Activated CD8-positive, alpha-beta T cell treated with anti-CD3 and anti-CD28 coated beads for 36 hours (primary cell): ENCODE measurements around the gene SPG11. TPM values are rescaled to one million over a fixed set of nuclear protein-coding genes. Genes with fewer than 3 reads are reported as not detected.

ENCODE experiments used
- ATAC-seq: fragments of 200-7000 bp; cut with Tn5 transposase; one replicate; pipeline ENCODE4 v1.10.0; 2021; ENCODE audit warnings: mild to moderate bottlenecking, moderate library complexity
- CTCF ChIA-PET: fragments of 350-600 bp; sonication (Branson Sonifier 250); formaldehyde crosslinking; loops from one replicate; lab custom pipeline; 2021; ENCODE audit warnings: antibody characterized with exemption; lab: Charles Lee
- POLR2A ChIA-PET: fragments of 350-600 bp; sonication (Branson Sonifier 250); formaldehyde crosslinking; loops from one replicate; lab custom pipeline; 2021; ENCODE audit warnings: antibody characterized with exemption; lab: Charles Lee
- DNase-seq: peaks from one replicate; pipeline ENCODE4 v3.0.0-alpha.2; 2020
- H3K27ac Mint-ChIP-seq: one replicate; pipeline ENCODE4 v1.8.0; 2021; ENCODE audit warnings: mild to moderate bottlenecking, mixed read lengths
- H3K27me3 Mint-ChIP-seq: one replicate; pipeline ENCODE4 v1.8.0; 2021; ENCODE audit warnings: mixed read lengths
- H3K36me3 Mint-ChIP-seq: one replicate; pipeline ENCODE4 v1.8.0; 2021; ENCODE audit warnings: low read depth, mixed read lengths
- H3K4me1 Mint-ChIP-seq: one replicate; pipeline ENCODE4 v1.8.0; 2021; ENCODE audit warnings: low read depth, mixed read lengths
- H3K4me3 Mint-ChIP-seq: one replicate; pipeline ENCODE4 v1.8.0; 2021; ENCODE audit warnings: mild to moderate bottlenecking, moderate library complexity, mixed read lengths
- H3K9me3 Mint-ChIP-seq: one replicate; pipeline ENCODE4 v1.8.0; 2021; ENCODE audit warnings: mixed read lengths
- CTCF ChIP-seq: fragments of 200-600 bp; IDR thresholded peaks from one replicate; pipeline ENCODE4 v1.8.0; 2022; ENCODE audit warnings: antibody characterized with exemption, mild to moderate bottlenecking
- intact Hi-C: fragments of 100-400 bp; cut with micrococcal nuclease; formaldehyde crosslinking; loops from one replicate; pipeline ENCODE4 v1.10.0; 2022
- total RNA-seq, 2 experiments: library from RNA; stranded (reverse); gene quantifications; one replicate each; pipeline ENCODE4 v1.2.3, GENCODE V29; 2021

Gene SPG11
- total RNA-seq, 2 experiments from 2014 or later, result 68.6 to 71.5 TPM

- Mint-ChIP-seq H3K27ac (no peak overlapping the region), H3K9me3 (no peaks in the 10 kb centered on the region), H3K4me1 (peaks cover 7% of the 10 kb centered on the region), H3K27me3 (no peaks in the 10 kb centered on the region), H3K36me3 (peaks cover 45% of the 10 kb centered on the region), H3K4me3 (no peak overlapping the region)
- ChIA-PET CTCF (interaction anchor here (1.3 to 11.9 kb wide), 2 partner anchors 11 to 151 kb away, joined by 3 to 110 read pairs; partner anchors contain the start of gene TRIM69), POLR2A (interaction anchor here (1.1 to 1.4 kb wide), 2 partner anchors 39 to 128 kb away, joined by 4 to 5 read pairs; no protein-coding TSS in a partner anchor)
- DNase-seq, result no peak
- no peak for ATAC-seq
- TF ChIP-seq CTCF, result no peak
- intact Hi-C loops, result no loop called here
Observed at GRCh38 chr15:44585633-44586032, 77.8 kb downstream of the SPG11 start.

GRCh38 chr15:44584162-44584749 lies 79.2 kb downstream of the SPG11 start:
- DNase-seq (peak; percentile 70), ATAC-seq (peak; percentile 88)
- Mint-ChIP-seq H3K36me3 (peaks cover 39% of the 10 kb centered on the region), H3K27ac (no peak overlapping the region), H3K4me1 (peaks cover 7% of the 10 kb centered on the region), H3K27me3 (no peaks in the 10 kb centered on the region), H3K4me3 (no peak overlapping the region), H3K9me3 (no peaks in the 10 kb centered on the region)
- ChIA-PET CTCF (interaction anchor here (0.6 to 11.9 kb wide), 21 partner anchors 8 to 423 kb away, joined by 3 to 110 read pairs (median 4); partner anchors contain the start of gene TRIM69), POLR2A (interaction anchor here (1.1 to 1.8 kb wide), 4 partner anchors 11 to 169 kb away, joined by 4 to 9 read pairs (median 4); no protein-coding TSS in a partner anchor)
- intact Hi-C loops, result no loop called here
- TF ChIP-seq CTCF, result peak; percentile 43

GRCh38 chr15:44580105-44580504 lies 83.4 kb downstream of the SPG11 start:
- DNase-seq, result no peak
- ChIA-PET CTCF (interaction anchor here (1.0 to 6.5 kb wide), 7 partner anchors 10 to 218 kb away, joined by 3 to 63 read pairs (median 4); partner anchors contain the start of gene TRIM69), POLR2A (interaction anchor here (1.2 to 2.5 kb wide), 2 partner anchors 82 to 134 kb away, joined by 5 to 9 read pairs; partner anchors contain the start of gene SPG11)
- H3K27me3 Mint-ChIP-seq, result no peaks in the 10 kb centered on the region
- H3K27ac Mint-ChIP-seq, result no peak overlapping the region
- H3K4me3 Mint-ChIP-seq, result no peak overlapping the region
- intact Hi-C loops, result no loop called here
- H3K9me3 Mint-ChIP-seq, result no peaks in the 10 kb centered on the region
- peaks cover 29% of the 10 kb centered on the region for H3K36me3 Mint-ChIP-seq
- peaks cover 16% of the 10 kb centered on the region for H3K4me1 Mint-ChIP-seq
- ATAC-seq, result no peak
- TF ChIP-seq CTCF, result no peak

- H3K27ac Mint-ChIP-seq, result peak overlapping the region; percentile 40
- H3K4me3 Mint-ChIP-seq, result no peak overlapping the region
- CTCF ChIA-PET, result interaction anchor here (0.8 to 1.2 kb wide), 3 partner anchors 11 to 178 kb away, joined by 3 read pairs; no protein-coding TSS in a partner anchor
- H3K9me3 Mint-ChIP-seq, result no peaks in the 10 kb centered on the region
- intact Hi-C loops, result loop anchor here (5.0 kb wide), 2 partner anchors 88 to 163 kb away; partner anchors contain the start of genes SPG11 and TRIM69
- peaks cover 12% of the 10 kb centered on the region for H3K36me3 Mint-ChIP-seq
- TF ChIP-seq CTCF, result no peak
- no peak for DNase-seq
- no peaks in the 10 kb centered on the region for H3K27me3 Mint-ChIP-seq
- POLR2A ChIA-PET, result interaction anchor here (0.6 kb wide), 1 partner anchor 144 kb away, joined by 4 read pairs; no protein-coding TSS in a partner anchor
- no peak for ATAC-seq
- peaks cover 9% of the 10 kb centered on the region for H3K4me1 Mint-ChIP-seq
Observed at GRCh38 chr15:44574734-44575133, 88.7 kb downstream of the SPG11 start.

- DNase-seq (no peak), ATAC-seq (no peak)
- ChIA-PET CTCF (interaction anchor here (0.8 to 1.8 kb wide), 3 partner anchors 9 to 165 kb away, joined by 3 to 7 read pairs (median 4); no protein-coding TSS in a partner anchor), POLR2A (interaction anchor here (1.5 kb wide), 1 partner anchor 10 kb away, joined by 4 read pairs; no protein-coding TSS in a partner anchor)
- intact Hi-C loops, result no loop called here
- Mint-ChIP-seq H3K4me3 (no peak overlapping the region), H3K9me3 (no peaks in the 10 kb centered on the region), H3K27me3 (no peaks in the 10 kb centered on the region), H3K27ac (peak overlapping the region; percentile 49), H3K4me1 (peaks cover 4% of the 10 kb centered on the region), H3K36me3 (peaks cover 13% of the 10 kb centered on the region)
- TF ChIP-seq CTCF, result no peak
Observed at GRCh38 chr15:44573386-44573785, 90.1 kb downstream of the SPG11 start.
